SK-N-SH (cell line): ENCODE measurements around the gene PPP1R13L.

Experiments used
- EZH2phosphoT487 ChIP-seq: fragments of 200-600 bp; sonication (generic); IDR thresholded peaks from 2 replicates; pipeline ENCODE4 v1.6.1; 2017; ENCODE audit warnings: low read depth, mixed run types, mild to moderate bottlenecking, antibody characterized with exemption, moderate library complexity, borderline replicate concordance
- REST ChIP-seq: IDR thresholded peaks from 2 replicates; pipeline ENCODE4 v1.6.1; 2012; ENCODE audit warnings: mild to moderate bottlenecking, low read depth, low read length, moderate library complexity
- TF ChIP-seq, protein P1 (sequence below): fragments of 200-600 bp; sonication (generic); IDR thresholded peaks from 2 replicates; pipeline ENCODE4 v1.6.1; 2017; ENCODE audit warnings: antibody characterized with exemption, mild to moderate bottlenecking, moderate library complexity
- TF ChIP-seq, protein P2 (sequence below): IDR thresholded peaks from 2 replicates; pipeline ENCODE4; 2012

- TF ChIP-seq, protein P1, sequence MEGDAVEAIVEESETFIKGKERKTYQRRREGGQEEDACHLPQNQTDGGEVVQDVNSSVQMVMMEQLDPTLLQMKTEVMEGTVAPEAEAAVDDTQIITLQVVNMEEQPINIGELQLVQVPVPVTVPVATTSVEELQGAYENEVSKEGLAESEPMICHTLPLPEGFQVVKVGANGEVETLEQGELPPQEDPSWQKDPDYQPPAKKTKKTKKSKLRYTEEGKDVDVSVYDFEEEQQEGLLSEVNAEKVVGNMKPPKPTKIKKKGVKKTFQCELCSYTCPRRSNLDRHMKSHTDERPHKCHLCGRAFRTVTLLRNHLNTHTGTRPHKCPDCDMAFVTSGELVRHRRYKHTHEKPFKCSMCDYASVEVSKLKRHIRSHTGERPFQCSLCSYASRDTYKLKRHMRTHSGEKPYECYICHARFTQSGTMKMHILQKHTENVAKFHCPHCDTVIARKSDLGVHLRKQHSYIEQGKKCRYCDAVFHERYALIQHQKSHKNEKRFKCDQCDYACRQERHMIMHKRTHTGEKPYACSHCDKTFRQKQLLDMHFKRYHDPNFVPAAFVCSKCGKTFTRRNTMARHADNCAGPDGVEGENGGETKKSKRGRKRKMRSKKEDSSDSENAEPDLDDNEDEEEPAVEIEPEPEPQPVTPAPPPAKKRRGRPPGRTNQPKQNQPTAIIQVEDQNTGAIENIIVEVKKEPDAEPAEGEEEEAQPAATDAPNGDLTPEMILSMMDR: no peak
- TF ChIP-seq EZH2phosphoT487: no peak
- TF ChIP-seq, protein P2, sequence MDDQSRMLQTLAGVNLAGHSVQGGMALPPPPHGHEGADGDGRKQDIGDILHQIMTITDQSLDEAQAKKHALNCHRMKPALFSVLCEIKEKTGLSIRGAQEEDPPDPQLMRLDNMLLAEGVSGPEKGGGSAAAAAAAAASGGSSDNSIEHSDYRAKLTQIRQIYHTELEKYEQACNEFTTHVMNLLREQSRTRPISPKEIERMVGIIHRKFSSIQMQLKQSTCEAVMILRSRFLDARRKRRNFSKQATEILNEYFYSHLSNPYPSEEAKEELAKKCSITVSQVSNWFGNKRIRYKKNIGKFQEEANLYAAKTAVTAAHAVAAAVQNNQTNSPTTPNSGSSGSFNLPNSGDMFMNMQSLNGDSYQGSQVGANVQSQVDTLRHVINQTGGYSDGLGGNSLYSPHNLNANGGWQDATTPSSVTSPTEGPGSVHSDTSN: no peak
- TF ChIP-seq REST: no peak
Measured at GRCh38 chr19:45368127-45368526, 36.7 kb downstream of the PPP1R13L start.
